Pulmonary artery endothelial cell (primary cell): ENCODE data around the gene DRAXIN. TPM values are rescaled to one million over a fixed set of nuclear protein-coding genes. Genes with fewer than 3 reads are reported as not detected.

Experiments
- DNase-seq: peaks from one replicate; pipeline ENCODE4 v3.0.0-alpha.2; 2011; ENCODE audit warnings: low read depth, low spot score
- total RNA-seq: library from RNA; depleted of rRNA; stranded (reverse); fragments of >200 nt; gene quantifications from 2 replicates; pipeline ENCODE4 v1.2.3, GENCODE V29; 2014

The DRAXIN gene
- total RNA-seq, 1 donor from 2014 or later = 0.33 TPM

DNA sequence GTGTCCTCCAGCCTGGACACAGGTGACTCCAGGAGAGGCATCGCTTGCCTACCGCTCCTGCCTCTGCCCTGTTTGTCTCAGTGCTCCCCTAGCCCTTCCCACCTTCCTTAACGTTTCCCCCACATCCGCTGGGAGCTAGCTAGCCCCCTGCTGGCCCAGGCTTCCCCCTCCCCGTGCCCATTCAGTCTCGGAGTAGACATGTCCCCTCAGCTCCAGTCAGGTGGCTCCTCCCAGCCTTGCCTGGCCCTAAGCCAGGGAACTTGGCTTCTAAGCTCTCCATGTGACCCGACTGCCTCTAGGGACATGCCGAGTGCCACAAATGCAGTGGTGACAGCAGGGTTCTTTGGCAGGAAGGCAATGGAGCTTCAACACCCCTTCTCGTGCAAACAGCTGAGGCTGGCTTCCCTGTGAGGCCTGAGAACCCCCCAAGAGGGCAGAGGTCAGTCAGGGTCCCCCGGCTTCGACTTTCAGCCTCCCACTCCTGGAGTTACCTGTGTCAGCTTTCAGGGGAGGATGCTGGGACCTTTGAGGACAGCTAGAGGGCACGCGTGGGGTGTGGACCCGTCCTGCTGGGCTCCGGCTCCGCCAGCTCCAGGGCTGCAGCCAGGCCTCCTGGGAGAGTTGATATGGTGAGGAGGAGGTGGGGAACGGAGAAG is 16.2 kb downstream of the DRAXIN start:
- DNase-seq = no peak

GRCh38 chr1:11708554-11709350 is 17.2 kb downstream of the DRAXIN start:
- DNase-seq = no peak

- no peak for DNase-seq
Measured at GRCh38 chr1:11711490-11711889, 20.0 kb downstream of the DRAXIN start.

GRCh38 chr1:11712285-11712684 is 20.8 kb downstream of the DRAXIN start:
- DNase-seq = no peak

- no peak for DNase-seq
Measured at GRCh38 chr1:11713095-11713494, 21.6 kb downstream of the DRAXIN start.

GRCh38 chr1:11714831-11715575 is 23.5 kb downstream of the DRAXIN start:
- no peak for DNase-seq

- DNase-seq = no peak
Measured at GRCh38 chr1:11719313-11720032, 28.0 kb downstream of the DRAXIN start.

DNA sequence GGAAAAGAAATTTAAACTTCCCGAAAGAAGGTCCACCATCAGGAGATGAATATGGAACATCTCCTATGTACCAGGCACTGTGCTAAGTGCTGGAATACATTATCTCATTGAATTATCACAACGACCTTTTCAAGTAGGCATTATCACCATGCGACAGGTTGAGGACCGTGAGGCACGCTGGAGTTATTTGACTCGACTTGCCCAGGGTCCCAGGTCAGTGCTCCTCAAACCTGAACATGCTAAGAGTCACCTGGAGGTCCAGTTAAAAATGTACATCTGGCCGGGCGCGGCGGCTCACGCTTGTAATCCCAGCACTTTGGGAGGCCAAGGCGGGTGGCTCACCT is 28.5 kb downstream of the DRAXIN start:
- DNase-seq = no peak

DNA sequence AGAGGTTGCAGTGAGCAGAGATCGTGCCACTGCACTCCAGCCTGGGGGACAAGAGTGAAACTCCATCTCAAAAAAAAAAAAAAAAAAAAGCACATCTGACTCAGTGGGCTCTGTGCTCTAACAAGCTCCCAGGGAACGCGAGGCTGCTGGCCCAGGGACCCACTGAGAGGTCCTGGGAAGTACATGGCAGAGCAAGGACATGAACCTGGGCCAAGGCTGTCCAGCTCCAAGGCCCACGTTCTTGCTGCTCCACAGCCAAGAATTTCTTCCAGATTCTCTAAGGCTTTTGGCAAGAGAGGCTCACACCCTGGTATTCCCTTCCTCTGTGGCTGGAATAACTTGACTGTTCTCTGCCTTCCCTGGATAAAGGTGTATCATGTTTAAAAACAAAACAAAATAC is 29.0 kb downstream of the DRAXIN start:
- no peak for DNase-seq

- no peak for DNase-seq
Measured at GRCh38 chr1:11721311-11721710, 29.8 kb downstream of the DRAXIN start.

DNA sequence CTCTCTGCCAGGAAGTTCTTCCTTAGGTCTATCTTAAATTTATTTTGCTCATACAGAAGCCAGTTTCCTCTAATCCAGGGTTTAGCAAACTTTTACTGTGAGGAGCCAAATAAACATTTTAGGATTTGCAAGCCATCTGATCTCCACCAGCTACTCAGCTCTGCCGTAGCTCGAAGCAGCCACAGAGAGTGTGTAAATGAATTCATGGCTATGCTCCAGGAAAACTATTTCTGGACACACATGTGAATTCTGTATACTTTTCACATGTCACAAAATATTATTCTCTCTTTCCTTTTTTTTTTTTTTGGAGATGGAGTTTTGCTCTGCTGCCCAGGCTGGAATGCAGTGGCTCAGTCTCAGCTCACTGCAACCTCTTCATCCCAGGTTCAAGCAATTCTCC is 31.0 kb downstream of the DRAXIN start:
- no peak for DNase-seq

DNA sequence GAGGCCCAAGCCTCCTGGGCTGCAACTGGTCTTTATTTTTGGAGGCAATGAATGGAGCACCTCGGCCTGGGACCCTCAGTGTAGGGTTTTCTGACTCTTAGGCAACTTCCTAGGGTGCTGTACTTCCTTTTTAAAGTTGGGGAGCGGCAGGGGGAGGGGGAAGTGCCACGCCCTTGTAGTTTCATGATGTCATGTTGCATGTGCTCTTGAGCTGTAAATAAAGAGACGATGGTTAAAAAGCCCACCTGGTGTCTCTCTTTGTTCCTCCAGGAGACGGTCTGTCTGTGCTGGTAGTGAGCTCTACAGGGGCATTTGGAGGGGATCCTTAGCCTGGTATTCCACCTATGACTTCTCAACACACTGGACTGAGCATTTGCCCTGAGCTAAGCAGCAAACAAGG is 34.1 kb downstream of the DRAXIN start:
- no peak for DNase-seq

DNA sequence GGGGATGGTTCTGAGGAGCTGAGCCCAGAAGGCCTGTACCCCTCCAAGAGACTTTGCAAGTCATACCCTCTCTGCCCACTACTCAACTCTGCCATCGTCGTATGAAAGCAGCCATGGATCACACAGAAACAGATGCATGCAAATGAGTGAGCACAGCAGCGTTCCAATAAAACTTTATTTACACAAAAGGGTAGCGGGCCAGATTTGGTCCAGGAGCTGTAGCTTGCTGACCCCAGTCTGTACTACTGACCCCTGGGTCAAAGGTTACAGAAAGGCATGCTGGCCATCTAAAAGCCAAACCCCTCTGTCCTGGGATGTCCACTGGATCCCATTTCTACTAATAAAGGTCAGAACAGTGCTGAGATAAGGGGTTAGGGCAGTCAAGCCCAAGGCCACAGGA is 35.6 kb downstream of the DRAXIN start:
- DNase-seq = no peak

- no peak for DNase-seq
Measured at GRCh38 chr1:11728126-11728806, 36.8 kb downstream of the DRAXIN start.

DNA sequence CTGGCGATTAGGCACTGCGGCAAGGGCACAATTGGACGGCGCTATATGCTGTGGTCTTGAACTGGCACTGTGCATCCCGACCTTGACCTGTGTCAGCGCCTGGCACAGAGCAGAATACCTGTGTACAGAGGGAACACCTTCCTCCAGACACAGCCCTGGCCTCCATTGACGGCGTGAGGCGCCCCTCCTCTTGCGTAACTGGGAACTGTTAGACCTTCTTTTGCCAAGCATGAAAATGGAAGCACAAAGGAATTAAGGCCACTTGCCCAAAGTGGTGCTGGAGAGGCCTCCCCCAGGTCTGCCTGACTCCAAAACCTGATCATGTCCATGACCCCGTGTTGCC is 37.6 kb downstream of the DRAXIN start:
- no peak for DNase-seq

DNA sequence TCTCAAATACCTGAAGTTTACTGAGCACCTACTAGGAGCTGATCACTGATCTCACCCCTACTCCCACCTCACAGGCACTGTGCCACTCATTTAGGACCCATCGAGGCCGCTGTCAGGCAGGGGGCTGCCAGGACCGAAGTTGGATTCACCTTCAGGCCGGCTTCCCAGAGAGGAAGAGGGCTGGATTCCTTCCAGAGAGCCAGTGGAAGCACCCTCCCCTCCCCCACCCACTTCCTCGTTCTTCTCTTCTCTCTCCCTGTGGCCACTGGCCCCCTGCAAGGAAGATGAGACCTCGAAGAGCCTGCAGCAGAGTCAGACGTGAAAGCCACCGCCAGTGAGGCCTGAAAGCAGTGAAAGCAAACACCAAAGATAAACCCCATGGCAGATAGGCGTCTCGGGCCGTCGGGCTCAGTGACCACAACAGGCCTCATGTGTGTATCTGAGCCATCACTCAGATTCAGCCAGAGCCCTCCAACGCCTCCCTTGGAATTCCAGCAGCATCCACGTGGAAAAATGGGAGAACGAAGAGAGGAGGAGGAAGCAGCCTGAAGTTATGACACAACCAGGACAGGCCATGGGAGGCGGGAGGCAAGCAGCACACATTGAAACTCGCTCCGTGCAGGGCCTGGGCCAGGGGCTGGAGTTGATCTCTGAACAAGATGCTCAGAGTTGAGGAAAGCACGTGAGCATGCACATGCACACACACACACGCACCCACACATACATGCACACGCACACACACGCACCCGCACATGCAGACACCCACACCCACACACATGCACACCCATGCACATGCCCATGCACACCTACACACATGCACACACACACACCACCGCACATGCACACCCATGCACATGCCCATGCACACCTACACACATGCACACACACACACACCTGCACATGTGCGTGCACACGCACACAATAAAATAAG is 38.3 kb downstream of the DRAXIN start:
- DNase-seq = no peak

GRCh38 chr1:11730429-11730891 is 39.0 kb downstream of the DRAXIN start:
- DNase-seq = no peak

DNA sequence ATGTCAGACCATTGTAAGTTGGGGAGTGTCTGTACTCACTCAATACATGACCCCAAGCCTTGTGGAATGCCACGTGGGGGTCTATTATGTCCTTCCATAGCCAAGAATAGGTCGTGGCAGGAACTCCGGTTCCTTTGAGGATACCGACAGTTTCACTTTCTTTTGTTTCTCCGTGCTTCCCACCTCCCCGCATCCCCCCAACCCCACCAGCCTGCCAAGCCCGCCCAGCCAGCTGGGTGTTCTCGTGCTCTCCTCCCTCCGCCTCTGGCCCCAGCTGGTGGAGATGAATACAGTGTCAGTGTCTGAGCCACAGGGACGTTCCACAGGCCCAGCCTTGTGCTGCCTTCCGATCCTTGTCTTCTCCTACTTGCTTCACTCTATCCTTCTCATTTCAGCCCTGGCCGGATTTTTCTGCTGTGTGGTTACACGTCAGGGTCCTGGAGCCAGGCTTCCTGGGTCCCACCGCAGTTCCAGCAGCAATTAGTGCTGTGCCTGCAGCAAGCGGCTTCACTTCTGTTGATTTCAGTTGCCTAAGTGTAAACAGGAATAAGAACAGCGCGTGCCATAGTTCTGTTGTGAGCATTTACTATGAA is 40.3 kb downstream of the DRAXIN start:
- DNase-seq = no peak

DNA sequence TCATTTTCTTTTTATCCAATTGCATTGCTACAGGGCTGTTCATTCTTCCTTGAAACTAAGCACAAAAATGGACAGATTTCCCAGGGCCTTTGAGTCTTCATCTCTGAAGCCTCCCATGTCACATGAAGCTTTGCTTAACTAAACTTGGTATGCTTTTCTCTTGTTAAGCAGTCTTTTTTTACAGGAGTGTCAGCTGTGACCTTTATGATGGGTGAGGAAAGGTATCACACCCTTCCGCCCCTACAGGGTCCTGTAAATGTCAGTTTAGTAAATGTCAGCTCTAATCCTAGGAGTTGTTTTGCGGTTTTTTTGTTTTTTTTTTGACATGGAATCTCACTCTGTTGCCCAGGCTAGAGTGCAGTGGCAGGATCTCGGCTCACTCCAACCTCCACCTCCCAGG is 41.8 kb downstream of the DRAXIN start:
- no peak for DNase-seq

- no peak for DNase-seq
Measured at GRCh38 chr1:11735531-11735853, 44.0 kb downstream of the DRAXIN start.
